ENCODE measurements around the gene MORC2. TPM values are rescaled to one million over a fixed set of nuclear protein-coding genes. Genes with fewer than 3 reads are reported as not detected.
A peak's percentile ranks its signal among the peaks of the same experiment; 100 is the strongest.

The MORC2 gene
- total and polyA plus RNA-seq, 10 of the 15 experiments (the other 5 are each of a cell fraction or from before 2014, with no cell fraction given), result 1.7 to 16.3 (median 9.0) TPM

DNA sequence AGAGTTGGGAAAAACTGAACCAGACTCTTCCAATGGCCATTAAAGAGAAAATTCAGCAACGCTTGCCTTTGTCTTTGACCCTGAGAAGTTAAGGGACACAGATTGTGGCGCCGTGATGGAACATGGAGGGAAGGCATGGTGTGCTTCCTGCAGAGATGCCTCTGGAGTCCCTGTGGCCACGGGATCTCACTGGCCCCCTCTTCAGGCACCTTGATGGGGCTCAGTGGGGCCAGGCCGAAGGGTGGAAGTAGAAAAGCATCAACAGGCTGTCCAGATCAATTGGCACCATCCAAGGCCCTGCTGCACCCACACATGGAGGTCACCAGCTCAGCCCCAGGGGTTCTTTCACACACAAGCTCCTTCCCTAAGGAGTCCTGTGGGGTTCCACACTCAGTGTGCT is 42.9 kb downstream of the MORC2 start (continued):
- TF ChIP-seq MXI1 (IDR thresholded peaks at IDR 0.05; ENCODE audit: low read depth, low read length) (no peak), IRF4 (IDR thresholded peaks at IDR 0.05; ENCODE audit: low read depth, low read length) (no peak), RELA (IDR thresholded peaks at IDR 0.05; ENCODE audit: borderline replicate concordance, partially characterized antibody) (no peak)
- TF ChIP-seq, protein P1, sequence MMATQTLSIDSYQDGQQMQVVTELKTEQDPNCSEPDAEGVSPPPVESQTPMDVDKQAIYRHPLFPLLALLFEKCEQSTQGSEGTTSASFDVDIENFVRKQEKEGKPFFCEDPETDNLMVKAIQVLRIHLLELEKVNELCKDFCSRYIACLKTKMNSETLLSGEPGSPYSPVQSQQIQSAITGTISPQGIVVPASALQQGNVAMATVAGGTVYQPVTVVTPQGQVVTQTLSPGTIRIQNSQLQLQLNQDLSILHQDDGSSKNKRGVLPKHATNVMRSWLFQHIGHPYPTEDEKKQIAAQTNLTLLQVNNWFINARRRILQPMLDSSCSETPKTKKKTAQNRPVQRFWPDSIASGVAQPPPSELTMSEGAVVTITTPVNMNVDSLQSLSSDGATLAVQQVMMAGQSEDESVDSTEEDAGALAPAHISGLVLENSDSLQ (IDR thresholded peaks at IDR 0.05), result no peak

DNA sequence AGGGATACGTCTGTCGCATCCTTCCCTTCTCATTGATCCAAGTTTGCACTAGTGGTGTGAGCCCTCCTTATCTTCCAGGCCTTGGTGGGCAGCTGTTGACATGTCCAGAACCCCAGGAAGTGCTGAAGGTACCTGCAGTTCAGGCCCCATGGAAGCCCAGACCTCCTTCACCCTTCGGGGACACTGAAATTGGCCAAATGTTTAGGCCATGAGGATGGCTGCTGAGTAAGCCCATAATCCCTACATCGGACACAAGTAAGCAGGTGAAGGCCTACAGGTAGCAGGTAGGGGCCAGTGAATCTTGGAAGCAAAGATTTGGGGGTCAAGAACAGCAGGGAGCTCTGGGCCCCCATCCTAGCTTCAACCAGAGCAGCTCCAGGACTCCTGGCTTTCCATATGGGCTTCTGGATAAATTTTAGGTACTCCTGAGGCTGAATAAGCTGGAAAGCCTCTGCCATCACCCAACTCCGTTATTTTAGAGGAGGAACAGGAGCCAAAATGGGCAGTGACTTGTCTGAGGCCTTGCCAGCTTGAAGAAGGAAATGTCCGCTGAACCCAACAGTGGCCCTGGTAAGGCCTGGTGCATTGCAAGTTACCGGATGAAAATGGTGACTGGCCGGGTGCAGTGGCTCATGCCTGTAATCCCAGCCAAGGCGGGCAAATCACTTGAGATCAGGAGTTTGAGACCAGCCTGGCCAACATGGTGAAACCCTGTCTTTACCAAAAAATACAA is 45.2 kb downstream of the MORC2 start:
- POLR2A ChIA-PET, result interaction anchor here (1.6 kb wide), 1 partner anchor 46 kb away, joined by 7 read pairs; the partner anchor contains the start of gene TUG1
- Histone ChIP-seq H3K9ac (ENCODE audit: control insufficient read depth, insufficient read depth, low read length) (no peak overlapping the region), H3K36me3 (ENCODE audit: control insufficient read depth in 2 of 2, insufficient read depth in 2 of 2, low read length in 1 of 2) (peaks cover 0 to 7% of the 10 kb centered on the region in 2 experiments; a peak in 2 of 4 replicates), H3K9me3 (replicated peaks; ENCODE audit: control insufficient read depth, insufficient read depth, low read length) (no peaks in the 10 kb centered on the region), H3K27me3 (replicated peaks in 1 of 2; ENCODE audit: control insufficient read depth in 2 of 2, insufficient read depth in 2 of 2, low read length in 1 of 2) (no peaks in the 10 kb centered on the region), H2AFZ (ENCODE audit: control insufficient read depth, low read depth, low read length) (no peak overlapping the region), H3K4me3 (no peak overlapping the region), H3K4me1 (ENCODE audit: control insufficient read depth, insufficient read depth, low read length) (peaks cover 3% of the 10 kb centered on the region; the same call in 1 of the 2 replicates), H3K4me2 (ENCODE audit: control insufficient read depth, insufficient read depth) (peak overlapping the region; percentile 73; the same call in 1 of the 2 replicates), H4K20me1 (ENCODE audit: control insufficient read depth, insufficient read depth) (no peaks in the 10 kb centered on the region), H3K79me2 (ENCODE audit: control insufficient read depth, insufficient read depth, low read length) (peaks cover 3% of the 10 kb centered on the region; the same call in 1 of the 2 replicates), H3K27ac (ENCODE audit: control insufficient read depth, insufficient read depth) (no peak overlapping the region)
- CTCF ChIA-PET, result interaction anchor here (4.6 to 6.1 kb wide), 2 partner anchors 14 to 289 kb away, joined by 33 to 45 read pairs; partner anchors contain the start of gene SLC35E4
- ATAC-seq (no peak), FAIRE-seq (no peak), DNase-seq (ENCODE audit: low read depth, low spot score) (no peak)
- no TSS peak for BruUV-seq (replicated peaks)
- RAD21 ChIA-PET (ENCODE audit: unreplicated experiment), result no interaction called here
- intact Hi-C loops (cut with micrococcal nuclease; ENCODE audit: unreplicated experiment), result no loop called here
- WGBS (ENCODE audit: insufficient coverage, insufficient replicate concordance, low lambda C conversion rate, missing lambda C conversion rate), result 91% methylated on average over 9 of the region's 9 CpGs
- SMC1A ChIA-PET (ENCODE audit: uncharacterized antibody, unreplicated experiment), result interaction anchor here (0.6 to 5.3 kb wide), 3 partner anchors 160 to 162 kb away, joined by 3 to 38 read pairs (median 11); no protein-coding TSS in a partner anchor
- in situ Hi-C loops (cut with MboI), result loop anchor here (25.0 kb wide), 2 partner anchors 161 to 286 kb away; partner anchors contain the start of gene SLC35E4
- TF ChIP-seq FOXK2 (IDR thresholded peaks at IDR 0.05), result no peak
- TF ChIP-seq, protein P2, sequence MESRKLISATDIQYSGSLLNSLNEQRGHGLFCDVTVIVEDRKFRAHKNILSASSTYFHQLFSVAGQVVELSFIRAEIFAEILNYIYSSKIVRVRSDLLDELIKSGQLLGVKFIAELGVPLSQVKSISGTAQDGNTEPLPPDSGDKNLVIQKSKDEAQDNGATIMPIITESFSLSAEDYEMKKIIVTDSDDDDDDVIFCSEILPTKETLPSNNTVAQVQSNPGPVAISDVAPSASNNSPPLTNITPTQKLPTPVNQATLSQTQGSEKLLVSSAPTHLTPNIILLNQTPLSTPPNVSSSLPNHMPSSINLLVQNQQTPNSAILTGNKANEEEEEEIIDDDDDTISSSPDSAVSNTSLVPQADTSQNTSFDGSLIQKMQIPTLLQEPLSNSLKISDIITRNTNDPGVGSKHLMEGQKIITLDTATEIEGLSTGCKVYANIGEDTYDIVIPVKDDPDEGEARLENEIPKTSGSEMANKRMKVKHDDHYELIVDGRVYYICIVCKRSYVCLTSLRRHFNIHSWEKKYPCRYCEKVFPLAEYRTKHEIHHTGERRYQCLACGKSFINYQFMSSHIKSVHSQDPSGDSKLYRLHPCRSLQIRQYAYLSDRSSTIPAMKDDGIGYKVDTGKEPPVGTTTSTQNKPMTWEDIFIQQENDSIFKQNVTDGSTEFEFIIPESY (IDR thresholded peaks at IDR 0.05), result no peak
- TF ChIP-seq NR2F1 (conservative IDR thresholded peaks at IDR 0.05), result no peak
- no peak for TF ChIP-seq SRF (IDR thresholded peaks at IDR 0.05; ENCODE audit: low read depth in 2 of 2, low read length in 2 of 2)
- TF ChIP-seq MYC (IDR thresholded peaks at IDR 0.05; ENCODE audit: insufficient read depth, insufficient read length, insufficient replicate concordance, low read length, severe bottlenecking), result no peak
- TF ChIP-seq CREM (IDR thresholded peaks at IDR 0.05; ENCODE audit: low read depth), result no peak
- no peak for TF ChIP-seq EED (IDR thresholded peaks at IDR 0.05; ENCODE audit: low read depth)
- TF ChIP-seq TCF3 (IDR thresholded peaks at IDR 0.05; ENCODE audit: borderline replicate concordance, insufficient read depth, low read depth, low read length), result no peak
- no peak for TF ChIP-seq SMC3 (IDR thresholded peaks at IDR 0.05; ENCODE audit: borderline replicate concordance, low read length)
- TF ChIP-seq PML (IDR thresholded peaks at IDR 0.05; ENCODE audit: low read length), result no peak
- TF ChIP-seq, protein P3, sequence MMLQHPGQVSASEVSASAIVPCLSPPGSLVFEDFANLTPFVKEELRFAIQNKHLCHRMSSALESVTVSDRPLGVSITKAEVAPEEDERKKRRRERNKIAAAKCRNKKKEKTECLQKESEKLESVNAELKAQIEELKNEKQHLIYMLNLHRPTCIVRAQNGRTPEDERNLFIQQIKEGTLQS (IDR thresholded peaks at IDR 0.05; ENCODE audit: borderline replicate concordance, extremely low read depth, low read depth, low read length), result no peak
- TF ChIP-seq PAX8 (IDR thresholded peaks at IDR 0.05), result no peak
- TF ChIP-seq, protein P4, sequence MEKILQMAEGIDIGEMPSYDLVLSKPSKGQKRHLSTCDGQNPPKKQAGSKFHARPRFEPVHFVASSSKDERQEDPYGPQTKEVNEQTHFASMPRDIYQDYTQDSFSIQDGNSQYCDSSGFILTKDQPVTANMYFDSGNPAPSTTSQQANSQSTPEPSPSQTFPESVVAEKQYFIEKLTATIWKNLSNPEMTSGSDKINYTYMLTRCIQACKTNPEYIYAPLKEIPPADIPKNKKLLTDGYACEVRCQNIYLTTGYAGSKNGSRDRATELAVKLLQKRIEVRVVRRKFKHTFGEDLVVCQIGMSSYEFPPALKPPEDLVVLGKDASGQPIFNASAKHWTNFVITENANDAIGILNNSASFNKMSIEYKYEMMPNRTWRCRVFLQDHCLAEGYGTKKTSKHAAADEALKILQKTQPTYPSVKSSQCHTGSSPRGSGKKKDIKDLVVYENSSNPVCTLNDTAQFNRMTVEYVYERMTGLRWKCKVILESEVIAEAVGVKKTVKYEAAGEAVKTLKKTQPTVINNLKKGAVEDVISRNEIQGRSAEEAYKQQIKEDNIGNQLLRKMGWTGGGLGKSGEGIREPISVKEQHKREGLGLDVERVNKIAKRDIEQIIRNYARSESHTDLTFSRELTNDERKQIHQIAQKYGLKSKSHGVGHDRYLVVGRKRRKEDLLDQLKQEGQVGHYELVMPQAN (conservative IDR thresholded peaks at IDR 0.05), result no peak
- TF ChIP-seq SREBF2 (IDR thresholded peaks at IDR 0.05; ENCODE audit: low read length), result no peak

All from GM12878 (cell line).